ENCODE data around the gene ZNF709. TPM values are rescaled to one million over a fixed set of nuclear protein-coding genes. Genes with fewer than 3 reads are reported as not detected.

ZNF709 gene
- 1.9 and 3.0 TPM in 2 replicates for total RNA-seq

DNA sequence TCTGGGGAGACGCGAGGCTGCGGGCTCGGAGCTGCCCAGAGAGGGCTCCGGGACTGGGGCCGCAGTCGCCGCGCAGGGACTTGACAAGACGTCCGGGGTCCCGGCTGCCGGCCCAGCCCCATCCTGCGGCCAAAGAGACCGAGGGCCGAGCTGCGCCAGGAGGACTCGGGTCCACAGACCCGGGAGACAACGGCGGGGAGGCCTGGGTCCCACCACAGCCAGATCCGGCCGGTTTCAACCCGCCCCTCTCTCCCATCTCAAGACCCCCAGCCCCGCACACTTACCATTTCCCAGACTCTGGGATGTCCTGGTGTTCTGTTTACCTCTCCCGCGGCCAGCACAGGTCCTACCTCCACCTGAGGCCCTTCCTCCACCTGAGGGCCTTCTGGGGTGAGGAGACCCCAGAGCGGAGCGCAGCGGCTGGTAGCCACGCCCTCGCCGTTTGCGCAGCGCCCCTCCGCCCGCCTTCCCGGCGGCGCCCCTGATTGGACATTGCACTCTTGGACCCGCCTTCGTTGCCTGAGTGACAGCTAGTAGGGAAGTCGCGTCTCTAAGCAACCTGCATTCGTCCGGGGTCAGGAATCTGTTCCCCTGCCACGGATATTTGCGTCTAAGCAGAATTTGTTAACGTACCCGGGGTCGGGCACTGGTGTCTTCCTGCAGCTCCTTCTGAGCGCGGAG lies at the start of gene ZNF709:
Gene ZNF709 (minus strand): TSS at position 446 of the 681 bp plus-strand sequence. CDS start 159 bp downstream, at position 287.
- DNase-seq (ENCODE audit: low read depth) = peak; percentile 81
- TF ChIP-seq, protein P1, sequence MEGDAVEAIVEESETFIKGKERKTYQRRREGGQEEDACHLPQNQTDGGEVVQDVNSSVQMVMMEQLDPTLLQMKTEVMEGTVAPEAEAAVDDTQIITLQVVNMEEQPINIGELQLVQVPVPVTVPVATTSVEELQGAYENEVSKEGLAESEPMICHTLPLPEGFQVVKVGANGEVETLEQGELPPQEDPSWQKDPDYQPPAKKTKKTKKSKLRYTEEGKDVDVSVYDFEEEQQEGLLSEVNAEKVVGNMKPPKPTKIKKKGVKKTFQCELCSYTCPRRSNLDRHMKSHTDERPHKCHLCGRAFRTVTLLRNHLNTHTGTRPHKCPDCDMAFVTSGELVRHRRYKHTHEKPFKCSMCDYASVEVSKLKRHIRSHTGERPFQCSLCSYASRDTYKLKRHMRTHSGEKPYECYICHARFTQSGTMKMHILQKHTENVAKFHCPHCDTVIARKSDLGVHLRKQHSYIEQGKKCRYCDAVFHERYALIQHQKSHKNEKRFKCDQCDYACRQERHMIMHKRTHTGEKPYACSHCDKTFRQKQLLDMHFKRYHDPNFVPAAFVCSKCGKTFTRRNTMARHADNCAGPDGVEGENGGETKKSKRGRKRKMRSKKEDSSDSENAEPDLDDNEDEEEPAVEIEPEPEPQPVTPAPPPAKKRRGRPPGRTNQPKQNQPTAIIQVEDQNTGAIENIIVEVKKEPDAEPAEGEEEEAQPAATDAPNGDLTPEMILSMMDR (IDR thresholded peaks at IDR 0.05; ENCODE audit: insufficient read depth, low read depth, low read length) = no peak

DNA sequence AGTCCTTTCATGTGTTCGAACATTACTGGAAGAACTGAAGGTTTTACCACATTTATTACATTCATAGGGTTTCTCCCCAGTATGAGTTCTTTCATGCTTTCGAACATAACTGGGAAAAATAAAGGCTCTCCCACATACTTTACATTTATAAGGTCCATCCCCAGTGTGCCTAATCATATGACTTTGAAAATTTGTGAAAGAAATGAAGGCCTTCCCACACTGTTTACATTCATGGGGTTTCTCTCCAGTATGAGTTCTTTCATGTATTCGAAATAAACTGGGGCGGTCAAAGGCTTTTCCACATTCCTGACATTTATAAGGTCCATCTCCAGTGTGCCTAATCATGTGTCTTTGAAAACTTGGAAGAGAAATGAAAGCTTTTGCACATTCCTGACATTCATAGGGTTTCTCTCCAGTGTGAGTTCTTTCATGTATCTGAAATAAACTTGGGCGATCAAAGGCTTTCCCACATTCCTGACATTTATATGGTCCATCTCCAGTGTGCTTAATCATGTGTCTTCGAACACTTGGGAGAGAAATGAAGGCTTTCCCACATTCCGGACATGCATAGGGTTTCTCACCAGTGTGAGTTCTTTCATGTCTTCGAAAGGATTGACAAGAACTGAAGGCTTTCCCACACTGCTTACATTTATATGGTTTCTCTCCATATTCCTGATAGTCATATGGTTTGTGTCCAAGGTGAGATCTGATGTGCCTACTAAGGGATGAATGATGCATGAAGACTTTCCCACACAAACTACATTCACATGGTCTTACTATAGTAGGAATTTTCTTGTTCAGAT lies 42.6 kb upstream of the ZNF709 start:
- no peak overlapping the region for H3K4me3 ChIP-seq (ENCODE audit: low read depth, low read length)
- peak; percentile 51 for DNase-seq (ENCODE audit: low read depth)

More for the DNA sequence above, at the start of gene ZNF709:
- peak within 1 kb of the TSS; percentile 99 for H3K4me3 ChIP-seq (ENCODE audit: low read depth, low read length)

DNA sequence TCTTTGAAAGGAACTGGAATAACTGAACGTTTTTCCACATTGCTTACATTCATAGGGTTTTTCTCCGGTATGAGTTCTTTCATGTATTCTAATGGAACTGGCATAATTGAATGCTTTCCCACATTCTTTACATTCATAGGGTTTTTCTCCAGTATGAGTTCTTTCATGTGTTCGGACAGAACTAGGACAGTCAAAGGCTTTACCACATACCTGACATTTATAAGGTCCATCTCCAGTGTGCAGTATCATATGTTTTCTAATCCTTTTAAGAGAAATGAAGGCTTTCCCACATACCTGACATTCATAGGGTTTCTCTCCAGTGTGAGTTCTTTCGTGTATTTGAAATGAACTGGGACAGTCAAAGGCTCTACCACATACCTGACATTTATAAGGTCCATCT lies 41.9 kb upstream of the ZNF709 start:
- DNase-seq (ENCODE audit: low read depth) = no peak
- TF ChIP-seq, protein P1 (IDR thresholded peaks at IDR 0.05; ENCODE audit: insufficient read depth, low read depth, low read length) = no peak
- no peak overlapping the region for H3K4me3 ChIP-seq (ENCODE audit: low read depth, low read length)

More for the DNA sequence above, 42.6 kb upstream of the ZNF709 start:
- TF ChIP-seq, protein P1 (IDR thresholded peaks at IDR 0.05; ENCODE audit: insufficient read depth, low read depth, low read length) = no peak

DNA sequence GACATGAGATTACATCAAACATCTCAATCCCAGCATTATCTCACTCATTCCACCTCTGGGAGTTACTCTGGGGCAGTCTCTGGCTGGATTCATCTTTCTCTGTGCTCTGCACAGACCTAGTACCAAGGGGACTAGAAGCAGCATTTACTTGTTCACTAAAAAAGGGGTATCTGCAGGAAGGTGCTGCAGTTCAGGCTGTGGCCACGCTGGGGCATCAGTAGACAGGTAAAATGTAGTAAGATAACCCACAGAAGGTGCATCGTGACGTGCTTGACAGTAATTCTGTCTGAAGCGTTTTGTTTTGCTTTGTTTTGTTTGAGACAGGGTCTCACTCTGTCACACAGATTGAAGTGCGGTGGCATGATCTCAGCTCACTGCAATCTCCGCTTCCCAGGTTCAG lies 37.4 kb upstream of the ZNF709 start:
- no peak overlapping the region for H3K4me3 ChIP-seq (ENCODE audit: low read depth, low read length)
- TF ChIP-seq, protein P1 (IDR thresholded peaks at IDR 0.05; ENCODE audit: insufficient read depth, low read depth, low read length) = peak; percentile 5
- no peak for DNase-seq (ENCODE audit: low read depth)

DNA sequence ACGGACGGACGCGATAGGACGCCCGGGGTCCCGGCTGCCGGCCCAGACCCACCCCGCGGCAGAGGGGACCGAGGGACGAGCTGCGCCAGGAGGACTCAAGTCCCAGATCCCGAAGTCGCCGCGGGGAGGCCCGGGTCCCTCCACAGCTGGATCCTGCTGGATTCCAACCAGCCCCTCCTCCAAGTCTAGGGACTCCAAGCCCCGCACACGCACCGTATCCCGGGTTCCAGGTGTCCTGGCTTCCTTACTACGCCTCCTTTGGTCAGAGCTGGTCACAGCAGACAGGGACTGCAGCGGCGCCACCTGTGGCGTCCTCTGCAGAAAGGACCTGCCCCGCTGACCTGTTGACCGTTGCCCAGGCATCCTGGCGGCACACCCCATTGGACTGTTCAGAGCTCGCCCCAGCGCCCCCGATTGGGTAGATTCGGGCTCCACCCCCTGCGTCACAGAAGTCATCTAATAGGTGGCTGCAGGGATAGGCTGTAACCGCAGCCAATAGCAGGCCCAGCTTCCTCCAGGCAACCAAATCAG lies 29.0 kb upstream of the ZNF709 start:
- no peak overlapping the region for H3K4me3 ChIP-seq (ENCODE audit: low read depth, low read length)
- no peak for DNase-seq (ENCODE audit: low read depth)
- TF ChIP-seq, protein P1 (IDR thresholded peaks at IDR 0.05; ENCODE audit: insufficient read depth, low read depth, low read length) = no peak

DNA sequence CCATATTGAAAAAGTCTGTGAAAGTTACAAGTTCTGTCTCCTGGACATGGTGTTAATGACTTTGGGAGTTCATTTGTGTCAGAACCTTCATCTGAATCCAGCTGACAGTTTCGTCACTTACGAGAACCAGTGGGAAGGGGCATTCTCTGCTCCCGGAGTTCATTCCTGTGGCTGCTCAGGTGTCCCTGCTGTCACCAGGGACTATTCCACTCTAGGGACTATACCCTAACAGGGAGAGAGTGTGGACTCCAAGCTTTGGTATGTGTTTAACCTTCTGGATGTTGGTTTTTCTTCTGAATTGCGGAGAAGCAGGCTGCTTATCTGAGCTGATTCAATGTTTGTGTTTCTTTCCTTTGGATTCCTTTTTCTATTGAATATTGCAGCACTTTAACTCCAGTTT lies 12.4 kb upstream of the ZNF709 start:
- TF ChIP-seq, protein P1 (IDR thresholded peaks at IDR 0.05; ENCODE audit: insufficient read depth, low read depth, low read length) = no peak
- no peak overlapping the region for H3K4me3 ChIP-seq (ENCODE audit: low read depth, low read length)
- no peak for DNase-seq (ENCODE audit: low read depth)

Data from fibroblast of villous mesenchyme (primary cell).